ENCODE results near the gene SH3BGR. TPM values are rescaled to one million over a fixed set of nuclear protein-coding genes. Genes with fewer than 3 reads are reported as not detected.

SH3BGR gene
- total and polyA plus RNA-seq, 2 of the 4 experiments (the other 2 are of a cell fraction): 1.6 to 2.0 TPM

DNA sequence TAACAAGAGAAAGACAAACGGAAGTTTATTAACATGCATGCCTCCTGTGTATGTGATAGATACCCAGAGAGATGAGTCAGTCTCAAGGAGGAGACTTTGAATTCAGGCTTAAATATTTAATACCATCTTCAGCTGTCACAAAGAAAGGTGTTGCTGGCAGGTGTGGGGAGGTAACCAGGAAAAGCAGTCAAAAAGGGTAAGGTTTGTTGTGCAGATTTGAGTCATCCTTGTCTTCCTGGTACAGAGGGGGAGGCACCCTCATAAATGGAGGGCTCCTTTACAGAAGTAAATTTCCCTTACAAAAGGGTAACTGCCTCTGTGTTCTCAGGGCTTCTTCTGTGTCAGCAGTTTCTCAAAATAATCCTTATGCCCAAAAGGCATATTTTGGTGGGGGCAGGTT, 85.8 kb downstream of the SH3BGR start:
- intact Hi-C loops (cut with micrococcal nuclease): no loop called here
- Histone ChIP-seq H3K18ac (ENCODE audit: low read depth, low read length) (no peak overlapping the region), H2BK5ac (ENCODE audit: low read depth, low read length, poor library complexity, severe bottlenecking) (no peak overlapping the region), H4K8ac (ENCODE audit: low read depth in 2 of 2, low read length in 2 of 2) (no peak overlapping the region), H3K56ac (ENCODE audit: extremely low read depth, insufficient read depth, low read length) (no peak overlapping the region), H2BK15ac (ENCODE audit: low read depth, low read length) (no peak overlapping the region), H2BK20ac (ENCODE audit: low read depth, low read length) (no peak overlapping the region), H3K4me1 (ENCODE audit: control insufficient read depth, insufficient read depth, low read length) (no peaks in the 10 kb centered on the region), H3K4ac (ENCODE audit: low read depth, low read length) (no peak overlapping the region), H3K14ac (replicated peaks; ENCODE audit: low read depth, low read length) (no peak overlapping the region), H2AK5ac (ENCODE audit: low read depth, low read length) (no peak overlapping the region), H3K9me3 (ENCODE audit: control insufficient read depth, insufficient read depth, low read length) (no peaks in the 10 kb centered on the region), H3K9me1 (ENCODE audit: insufficient read depth, low read length) (no peaks in the 10 kb centered on the region), H2AK9ac (replicated peaks; ENCODE audit: low read depth, low read length, poor library complexity) (no peak overlapping the region), H3K27me3 (ENCODE audit: control insufficient read depth, insufficient read depth, low read length) (no peaks in the 10 kb centered on the region), H3K27ac (ENCODE audit: insufficient read depth, low read length) (no peak overlapping the region), H4K20me1 (ENCODE audit: insufficient read depth, low read length) (no peaks in the 10 kb centered on the region), H3K36me3 (ENCODE audit: control insufficient read depth, insufficient read depth, low read length) (no peaks in the 10 kb centered on the region), H3K23ac (ENCODE audit: low read depth, low read length) (no peak overlapping the region), H4K91ac (ENCODE audit: insufficient read depth, low read depth, low read length) (no peak overlapping the region), H3K4me3 (ENCODE audit: insufficient read depth, low read depth, low read length) (no peak overlapping the region), H4K5ac (ENCODE audit: low read depth, low read length) (no peak overlapping the region), H3K4me2 (ENCODE audit: low read depth, low read length) (no peak overlapping the region), H3K79me1 (ENCODE audit: low read depth in 1 of 2, low read length in 2 of 2) (no peaks in the 10 kb centered on the region), H2AFZ (replicated peaks; ENCODE audit: low read length, poor library complexity) (no peak overlapping the region), H3K9ac (ENCODE audit: low read depth, low read length) (no peak overlapping the region), H2BK120ac (ENCODE audit: low read depth, low read length) (no peak overlapping the region)
- in situ Hi-C loops (cut with MboI; ENCODE audit: low sequenced_read_pairs): no loop called here
- TF ChIP-seq CHD1 (IDR thresholded peaks at IDR 0.05; ENCODE audit: low read depth, low read length): no peak
- TF ChIP-seq, protein P1, sequence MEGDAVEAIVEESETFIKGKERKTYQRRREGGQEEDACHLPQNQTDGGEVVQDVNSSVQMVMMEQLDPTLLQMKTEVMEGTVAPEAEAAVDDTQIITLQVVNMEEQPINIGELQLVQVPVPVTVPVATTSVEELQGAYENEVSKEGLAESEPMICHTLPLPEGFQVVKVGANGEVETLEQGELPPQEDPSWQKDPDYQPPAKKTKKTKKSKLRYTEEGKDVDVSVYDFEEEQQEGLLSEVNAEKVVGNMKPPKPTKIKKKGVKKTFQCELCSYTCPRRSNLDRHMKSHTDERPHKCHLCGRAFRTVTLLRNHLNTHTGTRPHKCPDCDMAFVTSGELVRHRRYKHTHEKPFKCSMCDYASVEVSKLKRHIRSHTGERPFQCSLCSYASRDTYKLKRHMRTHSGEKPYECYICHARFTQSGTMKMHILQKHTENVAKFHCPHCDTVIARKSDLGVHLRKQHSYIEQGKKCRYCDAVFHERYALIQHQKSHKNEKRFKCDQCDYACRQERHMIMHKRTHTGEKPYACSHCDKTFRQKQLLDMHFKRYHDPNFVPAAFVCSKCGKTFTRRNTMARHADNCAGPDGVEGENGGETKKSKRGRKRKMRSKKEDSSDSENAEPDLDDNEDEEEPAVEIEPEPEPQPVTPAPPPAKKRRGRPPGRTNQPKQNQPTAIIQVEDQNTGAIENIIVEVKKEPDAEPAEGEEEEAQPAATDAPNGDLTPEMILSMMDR (conservative IDR thresholded peaks at IDR 0.05; ENCODE audit: low read depth, low read length): no peak
- no peak for TF ChIP-seq FOS (IDR thresholded peaks at IDR 0.05; ENCODE audit: low read depth, low read length)
- TF ChIP-seq, protein P2, sequence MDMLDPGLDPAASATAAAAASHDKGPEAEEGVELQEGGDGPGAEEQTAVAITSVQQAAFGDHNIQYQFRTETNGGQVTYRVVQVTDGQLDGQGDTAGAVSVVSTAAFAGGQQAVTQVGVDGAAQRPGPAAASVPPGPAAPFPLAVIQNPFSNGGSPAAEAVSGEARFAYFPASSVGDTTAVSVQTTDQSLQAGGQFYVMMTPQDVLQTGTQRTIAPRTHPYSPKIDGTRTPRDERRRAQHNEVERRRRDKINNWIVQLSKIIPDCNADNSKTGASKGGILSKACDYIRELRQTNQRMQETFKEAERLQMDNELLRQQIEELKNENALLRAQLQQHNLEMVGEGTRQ (IDR thresholded peaks at IDR 0.05; ENCODE audit: low read depth, low read length): no peak
- no peak for TF ChIP-seq RFX5 (IDR thresholded peaks at IDR 0.05; ENCODE audit: low read depth, low read length)
- no peak for TF ChIP-seq MAFK (IDR thresholded peaks at IDR 0.05; ENCODE audit: low read depth, low read length)
- no peak for TF ChIP-seq POLR2A (IDR thresholded peaks at IDR 0.05; ENCODE audit: low read depth, low read length)
- no peak for TF ChIP-seq RCOR1 (IDR thresholded peaks at IDR 0.05; ENCODE audit: insufficient replicate concordance, low read length)
- DNase-seq (no peak), ATAC-seq (ENCODE audit: low read depth) (no peak)
- no CpG with 5 or more reads among the region's 1 CpG for WGBS, 2 experiments (ENCODE audit: extremely low coverage in 2 of 2, insufficient read length in 1 of 2)
- POLR2A ChIA-PET (ENCODE audit: unreplicated experiment): no interaction called here
- dilution Hi-C loops (cut with HindIII; ENCODE audit: low sequenced_read_pairs, unreplicated experiment): no loop called here
- no TSS peak for BruUV-seq (replicated peaks)
- CTCF ChIA-PET: no interaction called here

All from IMR-90 (cell line).